Esophagus squamous epithelium (tissue), 5 donors: ENCODE data around the gene GPER1. TPM values are rescaled to one million over a fixed set of nuclear protein-coding genes. Genes with fewer than 3 reads are reported as not detected.
A peak's percentile ranks its signal among the peaks of the same experiment; 100 is the strongest.

Experiments used
- DNase-seq: peaks from one replicate; lab custom pipeline; 2025; lab: John Stamatoyannopoulos, UW
- H3K27ac ChIP-seq, 4 donors: fragments of 200-600 bp; sonication (generic); one replicate each; pipeline ENCODE4 v1.5.1; 2016 to 2019; ENCODE audit warnings: mild to moderate bottlenecking in 1 of 4
- H3K27me3 ChIP-seq, 4 donors: fragments of 200-600 bp; sonication (generic); 1 replicate in 3 of 4; 2 replicates in 1 of 4; pipeline versions ENCODE4 v1.5.1 to v1.6.0; 2017 to 2021; ENCODE audit warnings: antibody characterized with exemption in 1 of 4
- H3K36me3 ChIP-seq, 3 donors: fragments of 200-600 bp; sonication (generic); one replicate each; pipeline ENCODE4 v1.5.1; 2016 to 2019
- H3K4me1 ChIP-seq, 3 donors: fragments of 200-600 bp; sonication (generic); one replicate each; pipeline ENCODE4 v1.5.1; 2017 to 2019
- H3K4me3 ChIP-seq, 4 donors: fragments of 200-600 bp; sonication (generic); 1 replicate in 3 of 4; 2 replicates in 1 of 4; pipeline ENCODE4 v1.5.1; 2016 to 2019; ENCODE audit warnings: mild to moderate bottlenecking in 2 of 4, moderate library complexity in 1 of 4
- H3K9me3 ChIP-seq, 3 donors: fragments of 200-600 bp; sonication (generic); one replicate each; pipeline ENCODE4 v1.5.1; 2016 to 2019
- CTCF ChIP-seq, 6 experiments: fragments of 450-650 bp in 4 of 6; fragments of 200-600 bp in 2 of 6; sonication (generic) in 2 of 6; IDR thresholded peaks; one replicate each; pipeline ENCODE4 v1.5.1; 2016 to 2019; ENCODE audit warnings: antibody characterized with exemption in 6 of 6, mild to moderate bottlenecking in 4 of 6, moderate library complexity in 4 of 6
- POLR2A ChIP-seq, 4 donors: fragments of 450-650 bp; IDR thresholded peaks; one replicate each; pipeline ENCODE4 v1.6.1; 2017; ENCODE audit warnings: antibody characterized with exemption in 4 of 4, mild to moderate bottlenecking in 4 of 4, moderate library complexity in 3 of 4
- WGBS, 2 donors: methylation state at CpG; one replicate each; pipeline ENCODE4 v1.1.5; 2018; 5-methylcytosine and 5-hydroxymethylcytosine counted together
- intact Hi-C: fragments of 100-400 bp; cut with DNase I; formaldehyde crosslinking; loops from one replicate; pipeline ENCODE4 v1.15.0; 2022
- total RNA-seq, 4 donors: library from RNA; depleted of rRNA; stranded (reverse); fragments of >200 nt; gene quantifications; one replicate each; pipeline ENCODE4 v1.1.0, GENCODE V29; 2016
- donor health status: DM: yes; HTN: yes; CAD: no.

The GPER1 gene
- total RNA-seq, 4 donors from 2014 or later, result 0.87 to 2.3 (median 1.5) TPM

- 83 to 84% methylated on average over 7 of the region's 7 CpGs for WGBS, 2 donors
- intact Hi-C loops, result no loop called here
- H3K27ac ChIP-seq, result no peak overlapping the region
These were observed 47.0 kb downstream of the GPER1 start for GRCh38 chr7:1134951-1135350.

DNA sequence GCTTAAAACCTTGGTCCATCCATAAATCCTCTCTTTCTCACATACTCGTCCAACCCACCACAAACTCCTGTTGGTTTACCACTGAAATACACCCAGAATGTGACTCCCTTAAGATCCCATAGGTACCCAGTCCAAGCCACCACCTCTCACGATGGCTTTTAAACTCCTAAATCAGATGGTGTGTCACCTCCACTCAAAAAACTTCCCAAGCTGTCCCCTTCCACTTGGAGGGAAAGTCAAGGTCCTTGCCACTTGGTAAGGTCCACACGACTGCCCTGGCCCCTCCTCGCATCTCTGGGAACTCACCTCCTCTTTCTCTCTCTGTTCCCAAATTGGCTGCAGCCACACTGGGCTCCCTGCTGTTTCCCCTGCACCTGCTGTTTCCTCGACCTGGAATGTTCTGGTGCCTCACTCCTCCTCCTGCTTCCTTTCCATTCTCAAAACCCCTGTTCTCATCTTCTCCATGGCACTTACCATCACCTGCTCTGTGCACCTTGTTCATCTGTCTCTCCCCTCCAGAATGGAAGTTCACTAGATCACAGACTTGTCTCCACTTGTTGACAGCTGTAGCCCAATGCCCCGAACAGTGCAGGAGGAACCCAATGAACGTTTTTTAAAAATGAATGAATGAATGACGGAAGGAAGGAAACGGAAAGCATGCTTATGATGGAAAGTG, 49.1 kb downstream of the GPER1 start:
- no peak for DNase-seq
- Histone ChIP-seq H3K27ac (no peak overlapping the region), H3K27me3 (no peaks in the 10 kb centered on the region), H3K4me3 (peak overlapping the region; percentile 73 to 92 (median 80)), H3K9me3 (no peaks in the 10 kb centered on the region), H3K4me1 (peaks cover 14 to 21% (median 15%) of the 10 kb centered on the region in 3 donors), H3K36me3 (no peaks in the 10 kb centered on the region)
- 10 to 18% methylated on average over 9 of the region's 9 CpGs for WGBS, 2 donors
- TF ChIP-seq POLR2A (IDR thresholded peaks at IDR 0.05) (no peak), CTCF (IDR thresholded peaks at IDR 0.05) (no peak)
- intact Hi-C loops, result no loop called here

More at GRCh38 chr7:1134951-1135350, 47.0 kb downstream of the GPER1 start:
- peaks cover 14 to 21% (median 15%) of the 10 kb centered on the region in 3 donors for H3K4me1 ChIP-seq
- no peak for TF ChIP-seq POLR2A (IDR thresholded peaks at IDR 0.05)
- H3K9me3 ChIP-seq, result no peaks in the 10 kb centered on the region
- peaks cover 0 to 5% (median 0%) of the 10 kb centered on the region in 3 donors for H3K36me3 ChIP-seq
- H3K4me3 ChIP-seq, result no peak overlapping the region
- H3K27me3 ChIP-seq, result no peaks in the 10 kb centered on the region
- DNase-seq, result no peak

DNA sequence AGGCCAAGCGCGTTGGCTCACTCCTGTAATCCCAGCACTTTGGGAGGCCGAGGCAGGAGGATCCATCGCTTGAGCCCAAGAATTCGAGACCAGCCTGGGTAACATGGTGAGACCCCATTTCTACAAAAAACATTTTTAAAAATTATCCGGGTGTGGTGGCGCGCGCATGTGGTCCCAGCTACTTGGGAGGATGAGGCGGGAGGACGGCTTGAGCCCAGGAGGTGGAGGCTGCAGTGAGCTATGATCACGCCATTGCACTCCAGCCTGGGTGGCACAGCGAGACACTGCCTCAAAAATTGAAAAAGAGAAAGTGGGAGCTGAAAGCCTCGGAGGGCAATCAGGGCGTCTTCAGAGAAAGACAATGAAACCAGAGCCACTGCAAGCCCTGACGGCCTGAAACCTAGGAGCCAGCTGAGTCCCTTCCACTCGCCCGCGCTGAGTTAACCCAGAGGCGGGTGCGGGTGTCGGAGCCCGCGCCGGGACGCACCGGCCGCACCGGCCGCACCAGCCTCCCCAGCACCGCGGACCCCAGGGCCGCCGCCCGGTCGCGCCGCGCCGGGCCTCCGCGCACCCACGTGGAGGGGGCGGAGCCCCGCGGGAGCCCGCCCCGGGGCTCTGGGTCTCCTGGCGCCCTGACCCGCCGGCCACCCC, 49.7 kb downstream of the GPER1 start:
- WGBS, 2 donors, result 22 to 26% methylated on average over 14 to 21 of the region's 51 CpGs
- H3K4me1 ChIP-seq, result peaks cover 14 to 21% (median 15%) of the 10 kb centered on the region in 3 donors
- intact Hi-C loops, result no loop called here
- H3K9me3 ChIP-seq, result no peaks in the 10 kb centered on the region
- TF ChIP-seq CTCF (IDR thresholded peaks at IDR 0.05), result no peak
- TF ChIP-seq POLR2A (IDR thresholded peaks at IDR 0.05), result no peak
- peak overlapping the region; percentile 79 to 93 (median 90) for H3K27ac ChIP-seq
- no peaks in the 10 kb centered on the region for H3K27me3 ChIP-seq
- H3K4me3 ChIP-seq, result peak overlapping the region; percentile 73 to 92 (median 80)
- H3K36me3 ChIP-seq, result no peaks in the 10 kb centered on the region
- no peak for DNase-seq

DNA sequence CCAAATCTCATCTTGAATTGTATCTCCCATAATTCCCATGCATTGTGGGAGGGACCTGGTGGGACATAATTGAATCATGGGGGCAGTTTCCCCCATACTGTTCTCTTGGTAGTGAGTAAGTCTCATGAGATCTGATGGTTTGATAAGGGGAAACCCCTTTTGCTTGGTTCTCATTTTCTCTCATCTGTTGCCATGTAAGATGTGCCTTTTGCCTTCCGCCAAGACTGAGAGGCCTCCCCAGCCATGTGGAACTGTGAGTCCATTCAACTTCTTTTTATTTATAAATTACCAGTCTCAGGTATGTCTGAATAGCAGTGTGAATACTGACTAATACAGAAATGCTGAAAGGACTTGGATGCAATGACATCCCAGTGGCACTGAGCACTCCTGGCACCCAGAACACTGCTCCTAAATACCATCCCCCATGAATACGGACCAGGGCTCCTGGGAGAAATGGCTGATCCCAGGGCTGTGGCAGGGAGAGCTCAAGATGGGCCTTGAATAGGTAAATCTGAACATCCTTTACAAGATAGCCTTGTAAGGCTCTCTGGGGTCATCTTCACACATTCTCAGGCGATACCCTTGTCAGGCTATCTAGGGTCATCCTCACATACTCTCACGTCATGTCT, 52.7 kb downstream of the GPER1 start:
- H3K4me1 ChIP-seq, result peaks cover 14 to 27% (median 15%) of the 10 kb centered on the region in 3 donors
- H3K9me3 ChIP-seq, result no peaks in the 10 kb centered on the region
- TF ChIP-seq POLR2A (IDR thresholded peaks at IDR 0.05) (no peak), CTCF (IDR thresholded peaks at IDR 0.05) (no peak)
- 79 to 92% methylated on average over 4 of the region's 4 CpGs for WGBS, 2 donors
- H3K4me3 ChIP-seq, result no peak overlapping the region
- H3K36me3 ChIP-seq, result no peaks in the 10 kb centered on the region
- DNase-seq, result no peak
- no peaks in the 10 kb centered on the region for H3K27me3 ChIP-seq
- H3K27ac ChIP-seq, result no peak overlapping the region
- intact Hi-C loops, result no loop called here

DNA sequence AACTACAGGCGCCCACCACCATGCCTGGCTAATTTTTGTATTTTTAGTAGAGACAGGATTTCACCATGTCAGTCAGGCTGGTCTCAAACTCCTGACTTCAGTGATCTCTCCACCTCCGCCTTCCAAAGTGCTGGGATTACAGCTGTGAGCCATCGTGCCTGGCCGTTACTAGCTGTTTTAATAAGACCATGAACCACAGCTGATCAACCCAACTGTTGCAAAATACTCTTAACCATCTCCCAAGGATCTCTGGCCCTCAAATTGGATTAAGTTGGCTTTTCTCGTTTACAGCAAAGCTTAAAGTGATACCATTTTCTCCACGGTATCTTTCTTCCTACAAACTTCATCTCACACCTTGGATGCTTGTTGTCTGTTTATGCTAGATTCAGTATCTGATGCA, 53.7 kb downstream of the GPER1 start:
- intact Hi-C loops, result no loop called here
- Histone ChIP-seq H3K27me3 (no peaks in the 10 kb centered on the region), H3K4me3 (no peak overlapping the region), H3K27ac (no peak overlapping the region), H3K4me1 (peaks cover 13 to 25% (median 14%) of the 10 kb centered on the region in 3 donors), H3K36me3 (no peaks in the 10 kb centered on the region), H3K9me3 (no peaks in the 10 kb centered on the region)
- DNase-seq, result no peak
- WGBS, 2 donors, result 83 to 85% methylated on average over 6 of the region's 6 CpGs
- TF ChIP-seq POLR2A (IDR thresholded peaks at IDR 0.05) (no peak), CTCF (IDR thresholded peaks at IDR 0.05) (no peak)
